OCI-LY1 (cell line): ENCODE results near the gene EVC.

Source experiments
- CTCF ChIP-seq: fragments of 200-600 bp; sonication (generic), shearing (Covaris generic); IDR thresholded peaks from 2 replicates; pipeline ENCODE4 v1.5.1; 2017; ENCODE audit warnings: mild to moderate bottlenecking, antibody characterized with exemption, low read length, moderate library complexity, mixed read lengths
- EZH2 ChIP-seq: fragments of 200-600 bp; sonication (generic), shearing (Covaris generic); IDR thresholded peaks from 2 replicates; pipeline ENCODE4 v1.8.0; 2017; ENCODE audit warnings: borderline replicate concordance, mixed run types, mild to moderate bottlenecking, antibody characterized with exemption, low read length, moderate library complexity, mixed read lengths

DNA sequence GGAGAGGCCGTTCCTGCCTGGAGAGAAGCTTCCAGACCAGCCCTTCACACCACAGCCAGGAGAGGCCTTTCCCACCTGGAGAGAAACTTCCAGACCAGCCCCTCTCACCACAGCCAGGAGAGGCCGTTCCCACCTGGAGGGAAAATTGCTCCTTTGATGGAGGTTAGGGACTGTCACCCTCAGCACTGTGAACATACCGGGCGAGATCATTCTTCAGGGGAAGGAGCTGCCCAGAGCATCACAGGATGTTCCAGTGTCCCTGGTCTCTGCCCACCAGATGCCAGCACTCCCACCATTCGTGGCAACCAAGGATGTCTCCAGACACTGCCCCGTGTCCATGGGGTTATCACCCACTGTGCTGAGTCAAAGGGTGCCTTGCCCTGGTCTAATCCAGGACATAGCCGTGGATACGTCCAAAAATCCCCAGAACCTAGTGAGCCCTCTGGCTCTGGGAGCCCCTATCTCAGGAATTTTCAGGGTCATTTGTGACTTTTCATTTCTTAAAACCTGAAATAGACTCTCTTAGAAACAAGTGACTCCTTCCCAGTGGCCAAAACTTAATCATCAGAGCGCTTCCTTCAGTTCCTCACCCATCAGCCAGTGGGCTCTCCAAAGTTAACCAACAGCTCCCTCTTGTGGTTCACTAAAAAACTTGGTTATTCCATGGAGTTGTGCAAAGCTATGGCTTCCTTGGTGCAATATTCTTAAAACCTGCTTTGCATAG, 101.7 kb downstream of the EVC start:
- TF ChIP-seq CTCF (peak; percentile 56), EZH2 (no peak)
